Tibial artery (tissue), 4 donors: ENCODE results near the gene CDYL2.

Experiments
- DNase-seq, 2 donors: peaks; one replicate each; pipeline ENCODE4 v3.0.0-alpha.2; 2019
- H3K27ac ChIP-seq, 2 donors: fragments of 200-600 bp; sonication (generic) in 1 of 2; 1 replicate in 1 of 2; 2 replicates in 1 of 2; pipeline ENCODE4 v1.5.1; 2018 to 2019; ENCODE audit warnings: mild to moderate bottlenecking in 1 of 2
- H3K27me3 ChIP-seq, 2 donors: fragments of 200-600 bp; sonication (generic) in 1 of 2; one replicate each; pipeline versions ENCODE4 v1.5.1 to v1.6.0; 2016 to 2019
- H3K36me3 ChIP-seq, 3 donors: fragments of 200-600 bp; sonication (generic) in 2 of 3; one replicate each; pipeline ENCODE4 v1.5.1; 2016 to 2019; ENCODE audit warnings: mild to moderate bottlenecking in 2 of 3
- H3K4me1 ChIP-seq, 4 donors: fragments of 200-600 bp; sonication (generic) in 2 of 4; 1 replicate in 3 of 4; 2 replicates in 1 of 4; pipeline ENCODE4 v1.5.1; 2016 to 2019
- H3K4me3 ChIP-seq, 2 donors: fragments of 200-600 bp; sonication (generic) in 1 of 2; 1 replicate in 1 of 2; 2 replicates in 1 of 2; pipeline ENCODE4 v1.5.1; 2018 to 2019; ENCODE audit warnings: mild to moderate bottlenecking in 2 of 2
- H3K9me3 ChIP-seq, 3 donors: fragments of 200-600 bp; sonication (generic) in 1 of 3; one replicate each; pipeline ENCODE4 v1.5.1; 2016 to 2019
- intact Hi-C: fragments of 100-400 bp; cut with DNase I; formaldehyde crosslinking; loops from one replicate; pipeline ENCODE4 v1.15.0; 2023; ENCODE audit warnings: low total_unique reads
- TF ChIP-seq, protein P1 (sequence below), 2 experiments: fragments of 200-600 bp in 1 of 2; fragments of 450-650 bp in 1 of 2; IDR thresholded peaks; one replicate each; pipeline ENCODE4 v1.5.1; 2017 to 2019; ENCODE audit warnings: antibody characterized with exemption in 2 of 2, mild to moderate bottlenecking in 1 of 2, moderate library complexity in 1 of 2

CDYL2 gene

DNA sequence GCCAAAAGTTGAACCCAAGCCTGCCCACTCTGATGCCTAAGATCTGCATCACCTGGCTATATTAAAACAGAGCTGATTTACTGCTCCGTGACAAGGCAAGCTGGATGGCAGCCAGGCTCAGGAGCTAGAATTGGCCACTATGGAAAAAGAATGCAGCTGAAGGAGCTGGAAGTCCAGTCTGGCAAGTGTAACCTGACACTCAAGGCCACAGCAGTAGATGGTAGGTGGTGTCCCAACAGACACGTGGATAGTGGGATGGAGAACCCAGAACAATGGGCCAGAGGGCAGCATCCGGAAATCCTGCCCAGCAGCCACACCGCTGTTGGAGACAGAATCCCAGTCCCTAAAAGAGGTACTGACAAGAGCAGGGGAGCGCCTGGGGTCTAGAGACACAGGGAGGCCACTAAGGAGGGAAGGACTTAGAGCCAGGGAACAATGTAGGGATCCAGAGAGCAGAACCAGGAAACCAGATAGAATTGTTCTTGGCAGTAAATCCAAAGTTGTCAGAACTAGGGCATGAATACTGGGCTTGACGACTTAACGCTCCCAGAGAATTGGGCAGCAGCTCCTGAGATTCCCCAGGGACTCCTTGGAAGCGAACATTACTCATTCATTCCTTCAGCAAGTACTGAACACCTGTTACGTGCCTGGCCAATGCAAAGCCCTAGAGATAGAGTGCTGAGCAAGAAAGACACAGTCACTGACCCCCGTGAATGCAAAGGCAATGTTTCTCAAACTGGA is 85.7 kb downstream of the CDYL2 start:
- TF ChIP-seq, protein P1, sequence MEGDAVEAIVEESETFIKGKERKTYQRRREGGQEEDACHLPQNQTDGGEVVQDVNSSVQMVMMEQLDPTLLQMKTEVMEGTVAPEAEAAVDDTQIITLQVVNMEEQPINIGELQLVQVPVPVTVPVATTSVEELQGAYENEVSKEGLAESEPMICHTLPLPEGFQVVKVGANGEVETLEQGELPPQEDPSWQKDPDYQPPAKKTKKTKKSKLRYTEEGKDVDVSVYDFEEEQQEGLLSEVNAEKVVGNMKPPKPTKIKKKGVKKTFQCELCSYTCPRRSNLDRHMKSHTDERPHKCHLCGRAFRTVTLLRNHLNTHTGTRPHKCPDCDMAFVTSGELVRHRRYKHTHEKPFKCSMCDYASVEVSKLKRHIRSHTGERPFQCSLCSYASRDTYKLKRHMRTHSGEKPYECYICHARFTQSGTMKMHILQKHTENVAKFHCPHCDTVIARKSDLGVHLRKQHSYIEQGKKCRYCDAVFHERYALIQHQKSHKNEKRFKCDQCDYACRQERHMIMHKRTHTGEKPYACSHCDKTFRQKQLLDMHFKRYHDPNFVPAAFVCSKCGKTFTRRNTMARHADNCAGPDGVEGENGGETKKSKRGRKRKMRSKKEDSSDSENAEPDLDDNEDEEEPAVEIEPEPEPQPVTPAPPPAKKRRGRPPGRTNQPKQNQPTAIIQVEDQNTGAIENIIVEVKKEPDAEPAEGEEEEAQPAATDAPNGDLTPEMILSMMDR (IDR thresholded peaks at IDR 0.05) = no peak
- Histone ChIP-seq H3K4me3 (no peak overlapping the region), H3K27ac (no peak overlapping the region), H3K9me3 (peaks cover 2 to 12% (median 11%) of the 10 kb centered on the region in 3 donors), H3K27me3 (no peaks in the 10 kb centered on the region), H3K4me1 (peaks cover 0 to 9% (median 3%) of the 10 kb centered on the region in 4 donors), H3K36me3 (no peaks in the 10 kb centered on the region)
- intact Hi-C loops = no loop called here
- DNase-seq = no peak

DNA sequence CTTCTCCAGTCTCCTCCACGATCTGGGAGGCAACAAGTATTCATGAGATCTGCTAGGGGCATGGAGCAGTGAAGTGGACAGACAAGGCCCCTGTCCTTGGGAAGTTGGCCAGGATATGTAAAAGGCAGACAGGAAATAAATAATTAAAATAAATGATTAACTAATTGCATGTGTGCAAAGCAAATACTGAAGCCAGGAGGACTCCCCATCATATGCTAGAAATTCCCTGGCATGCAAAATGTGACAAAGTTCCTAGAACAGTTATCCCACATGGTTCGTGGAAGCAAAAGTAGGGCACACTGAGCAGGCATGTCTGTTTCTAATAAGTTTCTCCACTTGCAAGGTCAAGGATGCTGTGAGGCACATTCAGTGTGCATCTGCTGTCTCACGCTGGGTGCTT is 86.8 kb downstream of the CDYL2 start:
- TF ChIP-seq, protein P1 (IDR thresholded peaks at IDR 0.05) = no peak
- H3K4me3 ChIP-seq = no peak overlapping the region
- no peaks in the 10 kb centered on the region for H3K36me3 ChIP-seq
- H3K9me3 ChIP-seq = peaks cover 2 to 3% (median 2%) of the 10 kb centered on the region in 3 donors
- no peak overlapping the region for H3K27ac ChIP-seq
- intact Hi-C loops = no loop called here
- no peaks in the 10 kb centered on the region for H3K27me3 ChIP-seq
- DNase-seq = no peak
- H3K4me1 ChIP-seq = peaks cover 0 to 9% (median 3%) of the 10 kb centered on the region in 4 donors

DNA sequence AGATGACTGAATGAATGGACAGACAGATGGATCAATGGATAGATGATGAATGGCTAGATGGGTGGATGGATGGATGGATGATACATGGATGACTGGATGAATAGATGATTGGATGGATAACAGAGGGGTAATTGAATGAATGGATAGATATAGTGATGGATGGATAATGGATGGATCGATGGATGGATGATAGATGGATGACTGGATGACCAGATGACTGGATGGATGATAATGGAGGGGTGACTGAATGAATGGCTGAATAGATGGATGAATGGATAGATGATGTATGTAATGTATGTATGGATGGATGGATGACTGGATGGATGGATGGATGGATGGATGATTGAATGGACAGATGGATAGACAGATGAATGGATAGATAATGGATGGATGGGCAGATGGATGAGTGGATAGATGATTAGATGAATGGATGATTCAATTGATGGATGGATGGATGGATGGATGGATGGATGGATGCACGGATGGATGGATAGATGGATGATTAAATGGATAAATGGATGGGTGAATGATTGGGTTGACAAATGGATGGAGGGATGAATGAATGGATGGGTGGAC is 87.7 kb downstream of the CDYL2 start:
- Histone ChIP-seq H3K4me3 (no peak overlapping the region), H3K36me3 (no peaks in the 10 kb centered on the region), H3K27me3 (no peaks in the 10 kb centered on the region), H3K27ac (no peak overlapping the region), H3K9me3 (peaks cover 0 to 2% (median 0%) of the 10 kb centered on the region in 3 donors), H3K4me1 (peaks cover 0 to 9% (median 3%) of the 10 kb centered on the region in 4 donors)
- no peak for DNase-seq
- TF ChIP-seq, protein P1 (IDR thresholded peaks at IDR 0.05) = no peak
- intact Hi-C loops = no loop called here

DNA sequence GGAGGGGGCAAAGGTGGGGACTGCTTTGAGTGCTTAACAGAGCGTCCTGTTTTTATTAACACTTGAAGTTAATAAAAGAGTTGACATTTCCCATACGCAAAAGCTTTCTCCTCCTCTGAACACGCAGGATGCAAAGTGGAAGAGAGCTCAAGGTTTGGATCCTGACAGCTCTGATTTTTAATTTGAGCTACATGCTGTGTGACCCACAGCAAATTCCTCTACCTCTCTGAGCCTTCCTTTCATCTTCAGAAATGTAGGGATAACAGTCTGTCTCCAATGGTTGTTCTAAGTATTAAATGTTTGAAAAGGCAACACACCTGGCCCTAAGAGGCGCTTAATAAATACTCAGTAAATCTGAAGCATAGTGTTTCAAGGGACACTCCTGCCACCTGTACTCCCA is 93.0 kb downstream of the CDYL2 start:
- no peak overlapping the region for H3K27ac ChIP-seq
- no peaks in the 10 kb centered on the region for H3K4me1 ChIP-seq
- H3K4me3 ChIP-seq = no peak overlapping the region
- H3K27me3 ChIP-seq = no peaks in the 10 kb centered on the region
- H3K9me3 ChIP-seq = peaks cover 0 to 2% (median 0%) of the 10 kb centered on the region in 3 donors
- intact Hi-C loops = no loop called here
- H3K36me3 ChIP-seq = no peaks in the 10 kb centered on the region
- no peak for DNase-seq
- TF ChIP-seq, protein P1 (IDR thresholded peaks at IDR 0.05) = no peak

DNA sequence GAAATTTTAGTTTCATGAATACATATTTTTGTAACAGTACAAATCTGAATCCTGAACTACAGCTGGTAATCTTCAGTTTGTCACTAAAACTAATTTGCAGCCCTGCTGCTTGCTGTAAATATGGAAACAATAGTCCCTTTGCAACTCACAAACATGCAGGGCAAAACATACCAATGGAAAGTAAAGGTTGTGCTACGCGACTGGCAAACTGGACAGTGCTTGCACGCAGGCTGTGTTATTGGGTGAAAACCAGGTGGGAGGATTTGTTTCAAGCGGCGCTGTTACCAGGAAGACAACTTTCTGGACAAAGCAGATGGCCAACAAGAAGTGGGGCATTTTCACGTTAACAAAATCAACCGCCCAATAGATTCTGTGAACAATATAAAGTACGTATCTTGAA is 93.5 kb downstream of the CDYL2 start:
- no peak for DNase-seq
- intact Hi-C loops = no loop called here
- Histone ChIP-seq H3K36me3 (no peaks in the 10 kb centered on the region), H3K9me3 (peaks cover 0 to 2% (median 0%) of the 10 kb centered on the region in 3 donors), H3K27me3 (no peaks in the 10 kb centered on the region), H3K27ac (no peak overlapping the region), H3K4me3 (no peak overlapping the region), H3K4me1 (no peaks in the 10 kb centered on the region)
- TF ChIP-seq, protein P1 (IDR thresholded peaks at IDR 0.05) = no peak
